Trophoblast cell (in vitro differentiated cells and primary cell): ENCODE data around the gene MARCHF6.
A peak's percentile ranks its signal among the peaks of the same experiment; 100 is the strongest.

Source experiments
- DNase-seq, 2 donors: peaks; one replicate each; pipeline ENCODE4 v3.0.0-alpha.2; 2016
- H2AFZ ChIP-seq: 2 replicates; pipeline ENCODE4 v1.6.1; 2013; ENCODE audit warnings: low read length, moderate library complexity, mild to moderate bottlenecking; ENCODE audit not compliant: insufficient read depth, poor library complexity
- H2AK5ac ChIP-seq: 2 replicates; pipeline ENCODE4 v1.6.1; 2013; ENCODE audit warnings: mild to moderate bottlenecking, low read length
- H2BK120ac ChIP-seq: 2 replicates; pipeline ENCODE4 v1.6.1; 2013; ENCODE audit warnings: low read length, mild to moderate bottlenecking, moderate library complexity; ENCODE audit not compliant: insufficient read depth, poor library complexity
- H2BK12ac ChIP-seq: 2 replicates; pipeline ENCODE4 v1.6.1; 2013; ENCODE audit warnings: mild to moderate bottlenecking, low read length, moderate library complexity
- H2BK5ac ChIP-seq: 2 replicates; pipeline ENCODE4 v1.6.1; 2013; ENCODE audit warnings: low read length, low read depth, moderate library complexity, mild to moderate bottlenecking; ENCODE audit not compliant: poor library complexity
- H3K14ac ChIP-seq: 2 replicates; pipeline ENCODE4 v1.6.1; 2013; ENCODE audit warnings: mild to moderate bottlenecking, low read length
- H3K18ac ChIP-seq: 2 replicates; pipeline ENCODE4 v1.6.1; 2013; ENCODE audit warnings: mild to moderate bottlenecking, low read length
- H3K23ac ChIP-seq: 2 replicates; pipeline ENCODE4 v1.6.1; 2013; ENCODE audit warnings: low read length
- H3K27ac ChIP-seq: 2 replicates; pipeline ENCODE4 v1.5.1; 2013; ENCODE audit warnings: low read depth, mild to moderate bottlenecking, inconsistent platforms, low read length, moderate library complexity
- H3K27me3 ChIP-seq: 2 replicates; pipeline ENCODE4 v1.6.1; 2013; ENCODE audit warnings: inconsistent platforms, mild to moderate bottlenecking, low read length, moderate library complexity; ENCODE audit not compliant: insufficient read depth
- H3K36me3 ChIP-seq, 2 experiments: 1 replicate in 1 of 2; 2 replicates in 1 of 2; pipeline ENCODE4 v1.6.1; 2013; ENCODE audit warnings: low read length in 2 of 2, mild to moderate bottlenecking in 2 of 2, moderate library complexity in 1 of 2; ENCODE audit not compliant: insufficient read depth in 2 of 2, control insufficient read depth in 1 of 2
- H3K4ac ChIP-seq: 2 replicates; pipeline ENCODE4 v1.6.1; 2013; ENCODE audit warnings: low read depth, mild to moderate bottlenecking, low read length, moderate library complexity
- H3K4me1 ChIP-seq, 2 experiments: 1 replicate in 1 of 2; 2 replicates in 1 of 2; pipeline ENCODE4 v1.6.1; 2013; ENCODE audit warnings: low read length in 2 of 2, mild to moderate bottlenecking in 2 of 2, moderate library complexity in 1 of 2; ENCODE audit not compliant: insufficient read depth in 2 of 2, control insufficient read depth in 1 of 2
- H3K4me2 ChIP-seq: 2 replicates; pipeline ENCODE4 v1.6.1; 2013; ENCODE audit warnings: inconsistent platforms, mild to moderate bottlenecking, low read length, moderate library complexity
- H3K4me3 ChIP-seq: 2 replicates; pipeline ENCODE4 v1.5.1; 2013; ENCODE audit warnings: mild to moderate bottlenecking, low read depth, low read length, inconsistent platforms
- H3K79me1 ChIP-seq: one replicate; pipeline ENCODE4 v1.6.1; 2013; ENCODE audit warnings: low read length
- H3K79me2 ChIP-seq: 2 replicates; pipeline ENCODE4 v1.6.1; 2013; ENCODE audit warnings: low read length, mild to moderate bottlenecking; ENCODE audit not compliant: control insufficient read depth, insufficient read depth, poor library complexity
- H3K9ac ChIP-seq: 2 replicates; pipeline ENCODE4 v1.6.1; 2013; ENCODE audit warnings: mild to moderate bottlenecking, low read length
- H3K9me3 ChIP-seq: 2 replicates; pipeline ENCODE4 v1.6.1; 2013; ENCODE audit warnings: low read depth, mild to moderate bottlenecking, control low read depth, inconsistent platforms, low read length; ENCODE audit not compliant: insufficient read depth
- H4K12ac ChIP-seq: 2 replicates; pipeline ENCODE4 v1.6.1; 2013; ENCODE audit warnings: low read depth, mild to moderate bottlenecking, low read length, moderate library complexity
- H4K8ac ChIP-seq: 2 replicates; pipeline ENCODE4 v1.6.1; 2013; ENCODE audit warnings: low read depth, mild to moderate bottlenecking, low read length, moderate library complexity
- H4K91ac ChIP-seq: one replicate; pipeline ENCODE4 v1.6.1; 2013; ENCODE audit warnings: low read depth, mild to moderate bottlenecking, low read length, moderate library complexity
- WGBS: extraction: QIAGEN DNeasy Blood & Tissue Kit; methylation state at CpG from one replicate; pipeline ENCODE4 v1.1.7; 2013; ENCODE audit warnings: missing lambda C conversion rate; ENCODE audit not compliant: insufficient read length, insufficient coverage; ENCODE audit errors: extremely low coverage; 5-methylcytosine and 5-hydroxymethylcytosine counted together

Gene MARCHF6

GRCh38 chr5:10329820-10330481, 23.5 kb upstream of the MARCHF6 start:
- H3K9me3 ChIP-seq, result peaks cover 4% of the 10 kb centered on the region
- no peak overlapping the region for H3K27ac ChIP-seq
- WGBS, result no CpG with 5 or more reads among the region's 7 CpGs
- no peaks in the 10 kb centered on the region for H3K79me2 ChIP-seq
- H3K4ac ChIP-seq, result no peak overlapping the region
- H3K36me3 ChIP-seq, result no peaks in the 10 kb centered on the region
- no peak overlapping the region for H4K91ac ChIP-seq
- peaks cover 6 to 8% of the 10 kb centered on the region in 2 experiments for H3K4me1 ChIP-seq
- no peak overlapping the region for H3K14ac ChIP-seq
- no peak overlapping the region for H2AFZ ChIP-seq
- H3K4me3 ChIP-seq, result no peak overlapping the region
- H3K18ac ChIP-seq, result no peak overlapping the region
- H3K23ac ChIP-seq, result no peak overlapping the region
- no peak overlapping the region for H2BK5ac ChIP-seq
- no peak overlapping the region for H3K9ac ChIP-seq
- no peak overlapping the region for H2BK12ac ChIP-seq
- no peak overlapping the region for H2BK120ac ChIP-seq
- H3K27me3 ChIP-seq, result peaks cover 42% of the 10 kb centered on the region
- no peak overlapping the region for H4K8ac ChIP-seq
- H4K12ac ChIP-seq, result no peak overlapping the region
- no peak for DNase-seq
- no peaks in the 10 kb centered on the region for H3K79me1 ChIP-seq
- no peak overlapping the region for H2AK5ac ChIP-seq
- no peak overlapping the region for H3K4me2 ChIP-seq

GRCh38 chr5:10330511-10331230, 22.8 kb upstream of the MARCHF6 start:
- H2BK5ac ChIP-seq, result no peak overlapping the region
- no peak overlapping the region for H3K18ac ChIP-seq
- H3K4me2 ChIP-seq, result no peak overlapping the region
- no CpG with 5 or more reads among the region's 10 CpGs for WGBS
- no peak overlapping the region for H3K14ac ChIP-seq
- no peak overlapping the region for H3K27ac ChIP-seq
- H3K23ac ChIP-seq, result no peak overlapping the region
- no peak overlapping the region for H4K12ac ChIP-seq
- no peak overlapping the region for H2AK5ac ChIP-seq
- no peaks in the 10 kb centered on the region for H3K79me2 ChIP-seq
- no peak overlapping the region for H2BK12ac ChIP-seq
- peaks cover 4% of the 10 kb centered on the region for H3K9me3 ChIP-seq
- no peak overlapping the region for H2AFZ ChIP-seq
- peaks cover 6 to 8% of the 10 kb centered on the region in 2 experiments for H3K4me1 ChIP-seq
- no peak overlapping the region for H3K9ac ChIP-seq
- no peaks in the 10 kb centered on the region for H3K79me1 ChIP-seq
- H3K27me3 ChIP-seq, result peaks cover 42% of the 10 kb centered on the region
- H3K4ac ChIP-seq, result no peak overlapping the region
- H3K36me3 ChIP-seq, result no peaks in the 10 kb centered on the region
- no peak overlapping the region for H2BK120ac ChIP-seq
- no peak overlapping the region for H4K91ac ChIP-seq
- peak in 1 of 2 donors; percentile 26 for DNase-seq
- no peak overlapping the region for H3K4me3 ChIP-seq
- no peak overlapping the region for H4K8ac ChIP-seq

- H4K12ac ChIP-seq, result no peak overlapping the region
- H3K79me2 ChIP-seq, result no peaks in the 10 kb centered on the region
- H2BK12ac ChIP-seq, result no peak overlapping the region
- no peak for DNase-seq
- H4K8ac ChIP-seq, result no peak overlapping the region
- no peak overlapping the region for H3K4me2 ChIP-seq
- no peak overlapping the region for H2AFZ ChIP-seq
- H3K4me1 ChIP-seq, result peaks cover 6 to 10% of the 10 kb centered on the region in 2 experiments
- no peak overlapping the region for H2BK120ac ChIP-seq
- no CpG with 5 or more reads among the region's 7 CpGs for WGBS
- no peak overlapping the region for H3K4me3 ChIP-seq
- H3K18ac ChIP-seq, result no peak overlapping the region
- H3K14ac ChIP-seq, result no peak overlapping the region
- H3K27ac ChIP-seq, result no peak overlapping the region
- no peaks in the 10 kb centered on the region for H3K79me1 ChIP-seq
- no peak overlapping the region for H4K91ac ChIP-seq
- no peak overlapping the region for H2BK5ac ChIP-seq
- H2AK5ac ChIP-seq, result no peak overlapping the region
- H3K23ac ChIP-seq, result no peak overlapping the region
- H3K9ac ChIP-seq, result no peak overlapping the region
- peaks cover 42% of the 10 kb centered on the region for H3K27me3 ChIP-seq
- peaks cover 4% of the 10 kb centered on the region for H3K9me3 ChIP-seq
- H3K36me3 ChIP-seq, result no peaks in the 10 kb centered on the region
- H3K4ac ChIP-seq, result no peak overlapping the region
Observed at GRCh38 chr5:10331341-10331796, 22.1 kb upstream of the MARCHF6 start.

- WGBS, result no CpG with 5 or more reads among the region's 5 CpGs
- no peak overlapping the region for H3K4me2 ChIP-seq
- no peaks in the 10 kb centered on the region for H3K79me1 ChIP-seq
Observed at GRCh38 chr5:10332301-10332700, 21.2 kb upstream of the MARCHF6 start.

More at GRCh38 chr5:10332301-10332700, 21.2 kb upstream of the MARCHF6 start:
- Histone ChIP-seq H2AK5ac (no peak overlapping the region), H2AFZ (no peak overlapping the region), H3K9ac (no peak overlapping the region), H3K36me3 (no peaks in the 10 kb centered on the region), H3K79me2 (no peaks in the 10 kb centered on the region), H3K4me1 (peaks cover 6 to 10% of the 10 kb centered on the region in 2 experiments), H3K4me3 (no peak overlapping the region), H4K8ac (no peak overlapping the region), H2BK120ac (no peak overlapping the region), H4K91ac (no peak overlapping the region), H2BK12ac (no peak overlapping the region), H3K9me3 (peaks cover 4% of the 10 kb centered on the region), H3K27ac (no peak overlapping the region), H3K14ac (no peak overlapping the region), H4K12ac (no peak overlapping the region), H3K4ac (no peak overlapping the region), H3K18ac (no peak overlapping the region), H3K27me3 (peaks cover 42% of the 10 kb centered on the region), H3K23ac (no peak overlapping the region), H2BK5ac (no peak overlapping the region)
- no peak for DNase-seq
